ENCODE data around the gene TENM3.

Gene TENM3

DNA sequence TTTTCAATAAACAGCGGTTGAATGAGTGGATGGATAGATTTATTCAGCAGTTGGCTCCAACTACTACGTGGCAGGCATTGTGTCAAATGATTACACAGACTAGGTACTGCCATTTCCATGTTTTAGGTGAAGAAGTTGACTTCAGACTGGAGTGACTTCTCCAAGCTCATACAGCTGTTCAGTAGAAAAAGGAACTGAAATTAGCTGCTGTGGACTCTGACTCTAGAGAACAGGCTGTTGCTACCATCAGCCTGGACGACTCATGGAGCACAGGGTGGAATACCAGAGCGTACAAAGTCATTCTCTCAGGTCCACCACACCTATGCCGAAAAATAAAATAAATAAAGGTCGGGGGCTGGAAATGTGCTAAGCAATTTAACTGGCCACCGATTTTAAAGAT, 45.3 kb downstream of the TENM3 start:
- no peak for DNase-seq
- no peak for ATAC-seq

- DNase-seq, result no peak
- no peak for ATAC-seq
Observed at GRCh38 chr4:182289809-182290208, 46.6 kb downstream of the TENM3 start.

DNA sequence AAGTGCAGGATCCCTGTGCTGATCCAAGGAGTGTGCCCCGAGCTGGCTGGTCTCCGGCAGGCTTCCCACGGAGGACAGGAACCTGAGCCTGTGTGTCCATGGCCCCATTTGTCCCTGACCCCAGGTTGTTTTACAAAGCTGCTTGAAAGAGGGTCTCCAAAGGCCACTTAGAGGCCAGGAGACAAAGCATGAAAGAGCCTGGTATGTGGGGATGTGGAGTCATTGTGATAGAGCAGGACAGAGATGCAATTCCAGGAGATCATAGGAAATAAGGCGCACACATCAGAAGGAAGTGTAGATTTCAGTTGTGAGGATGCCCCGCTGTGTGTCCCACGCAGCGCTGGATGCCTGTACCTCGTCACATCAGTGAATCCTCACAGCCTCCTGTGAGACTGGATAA, 48.0 kb downstream of the TENM3 start:
- no peak for DNase-seq
- no peak for ATAC-seq

GRCh38 chr4:182291597-182292270, 48.5 kb downstream of the TENM3 start:
- no peak for DNase-seq

DNA sequence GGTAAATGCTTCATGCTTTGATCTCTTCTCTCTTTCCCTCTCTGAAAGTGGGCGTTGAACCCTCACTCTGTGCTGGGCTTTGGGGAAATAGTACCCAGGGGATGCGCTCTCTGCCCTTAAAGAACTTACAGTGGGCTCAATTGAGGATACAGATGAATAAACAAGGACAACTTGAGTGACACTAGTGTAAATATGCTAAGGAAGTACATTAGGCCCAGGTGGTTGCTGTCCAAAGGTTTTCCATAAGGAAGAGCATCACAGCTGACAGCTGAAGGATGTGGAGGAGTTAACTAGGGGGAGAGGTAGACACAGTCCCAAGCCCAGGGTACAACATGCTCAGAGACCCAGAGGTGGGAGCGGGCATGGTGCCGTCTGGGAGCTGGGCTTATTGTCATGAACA, 49.4 kb downstream of the TENM3 start:
- no peak for ATAC-seq
- no peak for DNase-seq

More at GRCh38 chr4:182291597-182292270, 48.5 kb downstream of the TENM3 start:
- ATAC-seq, result no peak

DNA sequence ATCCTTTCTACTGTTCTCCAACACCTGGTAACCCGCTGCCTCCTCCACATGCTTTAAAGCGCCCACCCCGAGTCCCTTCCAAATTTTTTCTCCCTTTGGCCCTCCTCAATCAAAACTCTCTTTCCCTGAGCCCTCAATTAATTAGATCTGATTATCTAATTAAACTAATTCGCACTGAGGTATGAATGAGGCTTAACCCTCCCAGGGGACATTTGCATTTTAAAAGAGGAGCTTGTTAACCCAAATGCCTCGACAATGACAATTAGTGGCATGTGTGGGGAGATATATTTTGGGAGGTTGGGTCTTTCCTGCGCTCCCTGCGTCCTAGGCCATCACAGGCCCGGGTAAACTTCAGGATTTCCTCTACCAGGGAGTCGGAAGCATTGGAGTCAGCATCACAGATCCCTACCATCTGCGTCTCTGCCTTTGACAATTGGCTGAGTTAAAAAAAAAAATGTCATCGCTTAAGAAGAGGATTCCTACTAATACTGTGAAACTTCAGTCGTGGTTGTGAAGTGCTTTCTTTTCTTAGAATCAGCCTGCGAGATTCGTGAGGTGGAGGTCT, 50.6 kb downstream of the TENM3 start:
- ATAC-seq (no peak), DNase-seq (no peak)

DNA sequence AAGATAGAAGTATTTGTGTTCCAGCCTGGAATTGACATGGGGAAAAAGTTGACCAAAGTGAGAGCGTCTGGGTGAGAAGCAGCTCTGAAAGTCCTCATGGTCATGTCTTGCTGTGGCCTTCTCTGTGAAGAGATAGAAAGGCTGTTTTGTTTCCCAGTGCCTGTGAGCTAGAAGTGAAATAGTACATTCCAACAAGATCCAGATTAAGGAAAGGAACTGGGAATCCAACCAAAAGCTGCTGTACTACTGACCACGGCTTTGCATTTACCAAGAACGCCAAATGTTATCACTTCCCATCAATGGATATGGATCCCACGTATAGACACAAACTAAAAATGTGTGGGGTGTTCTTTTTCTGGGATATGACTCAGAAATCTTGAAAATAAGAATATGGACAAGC, 51.2 kb downstream of the TENM3 start:
- ATAC-seq (no peak), DNase-seq (no peak)

DNA sequence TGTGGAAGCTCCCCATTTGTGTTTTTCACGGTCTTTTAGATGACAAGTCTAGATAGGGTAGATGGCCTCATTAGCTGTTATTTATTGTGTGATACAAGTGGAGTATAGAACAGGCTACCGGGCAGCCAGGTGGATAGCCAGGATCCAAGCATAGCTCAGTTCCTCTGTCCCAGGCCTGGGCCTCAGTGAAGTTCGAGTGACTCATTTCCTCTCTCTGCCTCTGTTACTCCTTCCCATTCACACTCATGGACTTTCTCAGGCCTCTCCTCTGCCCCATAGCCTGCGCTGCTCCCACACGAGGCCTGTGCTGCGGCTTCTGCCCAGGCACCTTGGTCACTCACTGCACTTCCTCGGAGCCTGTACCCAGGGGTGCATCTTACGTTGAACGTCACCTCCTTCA, 54.5 kb downstream of the TENM3 start:
- DNase-seq (no peak), ATAC-seq (no peak)

DNA sequence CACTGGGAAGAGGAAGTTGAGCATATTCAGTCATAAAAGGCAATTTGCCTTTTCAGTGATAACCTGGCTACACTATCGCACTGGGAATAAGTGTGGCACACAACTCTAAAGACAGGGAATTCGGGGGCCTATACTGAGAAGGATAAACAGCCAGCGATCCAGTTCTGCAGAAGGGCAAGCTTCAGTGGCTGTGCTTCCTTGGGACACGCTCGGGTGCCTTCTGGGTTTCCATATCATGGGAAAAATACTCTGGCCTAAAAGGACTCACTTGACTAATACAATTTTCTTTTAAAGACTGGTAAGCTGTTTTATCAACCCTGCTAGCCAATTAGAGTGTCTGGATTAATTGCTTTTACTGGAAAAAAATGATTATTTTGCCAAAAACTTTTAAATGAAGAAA, 58.5 kb downstream of the TENM3 start:
- DNase-seq (no peak), ATAC-seq (no peak)

DNA sequence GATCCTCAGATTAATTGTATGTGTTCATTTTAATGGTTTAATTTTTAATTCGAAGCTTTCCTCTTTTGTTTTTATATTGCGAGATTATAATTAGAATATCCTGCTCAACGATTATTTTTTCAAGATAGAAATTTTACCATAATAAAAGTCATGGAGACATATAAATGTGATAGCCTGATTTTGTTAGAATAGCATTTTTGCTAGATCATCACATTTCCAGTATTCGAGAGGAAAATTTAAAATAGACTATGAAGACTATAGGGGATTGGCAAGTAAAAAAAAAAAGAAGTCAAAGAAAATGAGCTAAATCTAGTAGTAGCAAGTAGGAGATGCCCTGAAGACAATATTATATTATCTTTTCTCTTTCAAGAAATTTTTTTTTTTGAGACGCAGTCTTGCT, 60.6 kb downstream of the TENM3 start:
- DNase-seq (no peak), ATAC-seq (no peak)

DNA sequence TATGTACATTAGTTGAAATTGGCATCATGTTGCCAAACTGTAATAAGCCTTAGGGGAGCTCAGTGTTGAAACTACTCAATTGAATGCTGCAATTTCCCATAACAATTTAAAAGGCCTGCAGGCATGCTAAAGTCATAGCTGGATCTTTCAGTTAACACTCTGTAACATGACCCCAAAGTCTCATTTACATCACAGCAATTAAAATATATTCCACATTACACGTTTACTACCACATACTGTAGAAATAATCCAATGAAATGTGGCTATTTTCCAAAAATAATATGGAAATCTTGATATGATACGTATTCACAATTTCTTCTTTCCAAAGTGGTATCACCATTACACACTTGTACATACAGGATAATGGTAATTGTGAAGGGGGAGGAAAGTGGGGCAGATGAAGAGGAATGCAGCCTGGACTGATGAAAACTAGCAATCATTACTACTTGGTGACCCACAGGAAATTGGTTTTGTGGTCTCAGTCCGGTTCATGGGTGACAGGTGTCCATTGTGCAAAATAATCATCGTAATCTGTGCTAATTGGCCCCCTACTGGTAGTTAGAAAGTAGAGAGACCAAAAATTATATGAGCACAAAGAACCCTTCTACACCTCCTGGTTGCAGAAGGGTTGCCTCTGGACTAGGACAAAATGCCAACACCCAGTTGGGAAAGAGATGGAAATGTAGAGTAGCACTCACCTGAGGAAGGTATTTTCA, 63.7 kb downstream of the TENM3 start:
- no peak for DNase-seq
- no peak for ATAC-seq

- ATAC-seq (no peak), DNase-seq (no peak)
Observed at GRCh38 chr4:182307746-182308145, 64.5 kb downstream of the TENM3 start.

- no peak for DNase-seq
- no peak for ATAC-seq
Observed at GRCh38 chr4:182309877-182310276, 66.7 kb downstream of the TENM3 start.

DNA sequence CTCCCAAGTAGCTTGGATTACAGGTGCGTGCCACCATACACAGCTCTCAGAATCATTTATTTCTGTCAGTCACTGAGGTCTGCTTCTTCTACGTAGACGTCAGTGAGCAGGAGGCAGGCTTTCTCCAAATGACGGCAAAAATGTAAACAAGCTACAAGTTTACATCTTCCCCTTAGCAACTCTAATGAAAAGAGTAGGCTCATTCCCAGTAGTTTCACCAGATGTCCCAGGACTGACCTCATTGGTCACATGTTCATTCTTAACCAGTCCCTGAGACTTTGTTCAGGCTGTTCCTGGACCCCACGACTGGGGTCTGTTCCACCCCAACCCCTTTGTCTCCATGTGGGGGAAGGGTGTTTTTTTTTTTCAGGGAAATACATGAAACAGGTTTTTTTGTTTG, 67.1 kb downstream of the TENM3 start:
- no peak for DNase-seq
- no peak for ATAC-seq

DNA sequence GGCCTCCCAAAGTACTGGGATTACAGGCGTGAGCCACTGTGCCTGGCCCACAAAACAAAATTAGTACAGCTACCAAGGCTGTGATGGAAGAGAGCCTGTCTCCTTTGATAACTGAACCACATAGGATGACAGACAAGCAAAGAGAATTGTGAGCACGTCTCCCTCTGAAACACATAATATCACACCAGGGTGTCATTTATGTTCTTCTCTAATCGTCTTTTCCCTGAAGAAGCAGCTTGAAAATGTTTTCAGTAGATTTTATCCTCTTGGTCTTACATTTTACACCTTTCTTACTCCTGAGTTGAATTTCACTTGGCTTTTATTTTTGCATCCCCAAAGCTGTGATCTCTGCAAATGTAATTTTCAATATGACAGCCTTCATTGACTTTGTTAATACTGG, 67.8 kb downstream of the TENM3 start:
- DNase-seq, result no peak
- ATAC-seq, result no peak

GRCh38 chr4:182314537-182314936, 71.3 kb downstream of the TENM3 start:
- no peak for ATAC-seq

GRCh38 chr4:182318256-182318655, 75.1 kb downstream of the TENM3 start:
- ATAC-seq, result no peak
- DNase-seq, result no peak

More at GRCh38 chr4:182314537-182314936, 71.3 kb downstream of the TENM3 start:
- DNase-seq, result no peak

- DNase-seq (no peak), ATAC-seq (no peak)
Observed at GRCh38 chr4:182320092-182320491, 76.9 kb downstream of the TENM3 start.

DNA sequence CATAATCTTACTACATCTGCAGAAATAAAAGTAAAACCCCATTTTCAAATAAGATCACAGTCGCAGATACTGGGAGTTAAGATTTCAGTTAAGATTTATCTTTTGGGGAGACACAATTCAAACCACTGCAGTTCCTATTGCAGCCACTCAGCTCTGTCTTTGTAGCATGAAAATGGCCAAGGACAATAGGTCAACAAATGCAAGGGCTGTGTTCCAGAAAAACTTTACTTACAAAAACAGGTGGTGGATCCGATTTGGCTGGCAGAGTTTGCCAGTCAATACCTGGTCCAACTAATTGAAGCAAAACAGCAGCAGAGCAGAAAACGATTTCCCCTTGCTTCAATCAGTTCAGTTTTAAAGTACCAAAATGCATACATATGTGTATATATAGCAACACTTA, 77.4 kb downstream of the TENM3 start:
- no peak for DNase-seq
- ATAC-seq, result no peak

- DNase-seq (no peak), ATAC-seq (no peak)
Observed at GRCh38 chr4:182324282-182324681, 81.1 kb downstream of the TENM3 start.

- ATAC-seq, result no peak
- DNase-seq, result no peak
Observed at GRCh38 chr4:182325397-182325796, 82.2 kb downstream of the TENM3 start.

DNA sequence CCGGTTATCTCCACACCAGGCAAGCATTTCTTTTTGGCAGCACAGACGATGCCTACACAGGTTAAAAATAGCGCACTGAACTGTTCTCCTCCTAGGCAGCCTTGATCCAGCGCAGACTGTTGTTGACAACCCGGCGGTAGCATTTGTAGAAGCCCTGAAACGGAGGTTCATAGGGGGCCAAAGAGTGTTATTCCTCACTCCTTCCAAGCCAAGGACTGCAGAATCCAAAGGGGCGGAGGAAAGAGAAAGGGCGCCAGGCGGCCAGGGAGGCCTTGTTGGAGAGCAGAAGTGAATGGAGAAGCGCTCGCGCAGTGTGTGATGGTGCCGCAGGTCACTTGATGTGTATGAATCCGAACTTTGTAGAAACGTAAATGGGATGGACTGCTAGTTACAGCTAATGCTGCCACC, 82.7 kb downstream of the TENM3 start:
- no peak for ATAC-seq

GRCh38 chr4:182328505-182328904, 85.3 kb downstream of the TENM3 start:
- DNase-seq, result no peak
- ATAC-seq, result no peak

More for the DNA sequence above, 82.7 kb downstream of the TENM3 start:
- DNase-seq, result no peak

DNA sequence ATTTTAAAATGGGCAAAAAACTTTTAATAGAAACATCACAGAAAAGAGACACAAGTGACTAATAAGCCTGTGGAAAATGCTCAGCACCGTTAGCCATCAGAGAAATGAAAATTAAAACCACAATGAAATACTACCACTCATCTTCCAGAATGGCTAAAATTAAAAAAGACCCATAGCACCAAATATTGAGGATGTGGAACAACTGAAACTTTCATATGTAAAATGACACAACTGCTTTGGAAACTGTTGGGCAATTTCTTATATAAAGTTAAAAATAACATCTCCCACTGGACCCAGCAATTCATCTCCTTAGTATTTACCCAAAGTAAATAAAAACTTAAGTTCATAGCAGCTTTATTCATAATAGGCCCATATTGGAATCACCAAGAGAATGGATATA, 94.2 kb downstream of the TENM3 start:
- ATAC-seq (no peak), DNase-seq (no peak)
